GM18499 (cell line): ENCODE measurements around the gene PEDS1.
"Not testable (repeated sequence)": the region's sequence is repeated elsewhere in the genome, so short reads cannot be mapped to it uniquely, and the experiment has no call there.

Experiments
- ATAC-seq: cut with Tn5 transposase; IDR thresholded peaks from one replicate; pipeline ENCODE4 v1.9.1; 2021; ENCODE audit warnings: moderate number of reproducible peaks; ENCODE audit not compliant: insufficient read depth, unreplicated experiment

Gene PEDS1

DNA sequence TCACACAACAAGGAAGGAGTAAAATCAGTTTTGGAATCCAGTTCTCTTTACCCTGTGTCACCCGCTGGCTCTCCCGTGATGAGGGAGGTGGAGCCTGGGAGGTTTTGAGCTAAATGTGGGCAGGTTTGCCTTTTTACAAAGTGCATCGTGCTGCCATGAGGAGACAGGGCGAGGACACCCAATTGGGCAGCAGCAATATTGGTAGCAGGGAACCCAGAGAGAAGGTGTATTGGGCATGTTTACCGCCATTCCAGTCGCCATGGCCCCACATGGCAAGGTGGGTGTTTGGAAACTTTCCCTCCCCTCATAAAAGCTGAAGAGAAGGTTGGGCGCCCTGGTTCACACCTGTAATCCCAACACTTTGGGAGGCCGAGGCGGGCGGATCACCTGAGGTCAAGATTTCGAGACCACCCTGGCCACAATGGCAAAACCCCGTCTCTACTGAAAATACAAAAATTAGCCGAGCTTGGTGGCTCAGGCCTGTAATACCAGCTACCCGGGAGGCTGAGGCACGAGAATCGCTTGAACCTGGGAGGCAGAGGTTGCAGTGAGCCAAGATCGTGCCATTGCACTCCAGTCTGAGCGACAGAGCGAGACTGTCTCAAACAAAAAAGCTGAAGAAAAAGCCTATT lies 37.0 kb downstream of the PEDS1 start:
- ATAC-seq, result no peak

GRCh38 chr20:50115591-50116367 lies 37.7 kb downstream of the PEDS1 start:
- ATAC-seq, result peak; percentile 68

GRCh38 chr20:50115041-50115512 lies 38.4 kb downstream of the PEDS1 start:
- ATAC-seq, result no peak

DNA sequence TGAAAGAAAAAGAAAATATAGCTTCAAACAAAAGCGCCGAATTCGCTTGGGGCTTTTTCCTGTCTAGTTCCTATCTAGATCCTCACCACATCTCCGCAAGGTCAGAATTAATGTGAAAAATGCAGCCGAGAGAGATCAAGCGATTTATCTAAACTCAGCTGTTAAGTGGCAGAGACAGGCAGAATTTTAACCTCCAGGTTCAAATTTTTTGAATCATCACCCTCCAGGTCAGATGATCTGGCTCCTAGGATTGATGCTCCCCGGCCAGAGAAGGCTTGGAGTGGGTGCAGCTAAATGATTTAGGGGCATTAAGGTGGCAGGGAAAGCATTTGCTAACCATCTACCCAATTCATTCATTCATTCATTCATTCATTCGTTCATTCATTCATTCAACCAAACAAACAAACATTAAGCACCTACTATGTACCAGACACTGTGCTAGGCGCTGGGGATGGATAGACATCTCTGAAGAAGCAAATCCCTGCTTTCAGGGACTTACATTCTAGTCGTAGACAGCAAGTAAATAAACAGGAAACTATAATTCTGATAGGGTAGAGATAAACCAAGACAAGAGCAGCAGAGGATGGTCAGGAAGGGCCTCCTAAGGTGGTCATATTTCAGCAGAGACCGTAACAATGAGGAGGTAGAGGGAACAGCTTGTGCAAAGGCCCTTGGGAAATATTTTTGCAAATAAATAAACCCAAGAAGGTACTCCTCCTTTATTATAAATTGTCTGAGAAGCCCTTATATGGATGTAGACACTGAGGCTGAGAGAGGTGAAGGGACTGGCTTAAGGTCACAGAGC lies 39.9 kb downstream of the PEDS1 start:
- no peak for ATAC-seq

- ATAC-seq, result no peak
These were observed 40.8 kb downstream of the PEDS1 start, which contains the start of gene UBE2V1 for GRCh38 chr20:50112512-50113419. UBE2V1 (minus strand) TSS chr20:50113150; CDS start chr20:50113128, 22 bp downstream.

- ATAC-seq, result no peak
These were observed 41.6 kb downstream of the PEDS1 start for GRCh38 chr20:50111829-50112495.

DNA sequence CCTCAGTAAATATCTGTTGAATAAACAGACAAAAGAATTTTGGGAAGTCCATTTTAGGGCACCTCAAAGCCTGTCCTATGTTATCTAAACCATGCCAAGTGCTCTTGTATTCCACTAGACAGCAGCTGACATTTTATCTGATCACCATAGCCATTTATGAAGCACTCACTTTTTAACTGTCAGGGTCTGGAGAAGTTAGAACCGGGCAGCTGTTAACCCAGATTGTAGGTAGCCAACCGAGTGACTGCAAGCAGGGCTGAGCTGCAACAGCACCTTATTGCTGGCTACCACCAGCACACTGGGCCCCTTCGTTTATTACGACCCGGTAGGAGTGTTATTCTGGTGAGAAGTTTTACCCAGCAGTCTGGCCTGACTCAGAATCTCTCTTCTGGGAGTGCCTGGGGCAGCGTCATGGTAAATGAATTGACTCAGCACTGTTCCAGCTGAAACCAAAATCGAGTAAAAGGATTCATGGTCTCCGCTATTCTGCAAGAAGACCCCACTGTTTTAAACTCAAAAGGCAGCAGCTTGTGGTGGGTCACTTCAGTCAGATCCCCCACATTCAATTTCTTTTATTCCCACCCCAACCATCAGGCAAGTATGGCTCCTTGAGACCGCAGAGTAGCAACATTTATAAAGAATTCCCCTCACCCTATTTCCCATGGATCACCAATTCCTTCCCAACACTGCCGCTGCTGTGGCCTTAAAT lies 42.2 kb downstream of the PEDS1 start:
- no peak for ATAC-seq

GRCh38 chr20:50110141-50111047 lies 43.1 kb downstream of the PEDS1 start:
- no peak for ATAC-seq

GRCh38 chr20:50108556-50109235 lies 44.8 kb downstream of the PEDS1 start:
- ATAC-seq, result no peak

GRCh38 chr20:50107796-50108331 lies 45.7 kb downstream of the PEDS1 start:
- no peak for ATAC-seq

- ATAC-seq, result no peak
These were observed 46.4 kb downstream of the PEDS1 start for GRCh38 chr20:50107086-50107660.

- not testable (repeated sequence) for ATAC-seq
These were observed 46.9 kb downstream of the PEDS1 start for GRCh38 chr20:50106669-50107068.
